ENCODE measurements around the gene BARX1.

BARX1 gene

DNA sequence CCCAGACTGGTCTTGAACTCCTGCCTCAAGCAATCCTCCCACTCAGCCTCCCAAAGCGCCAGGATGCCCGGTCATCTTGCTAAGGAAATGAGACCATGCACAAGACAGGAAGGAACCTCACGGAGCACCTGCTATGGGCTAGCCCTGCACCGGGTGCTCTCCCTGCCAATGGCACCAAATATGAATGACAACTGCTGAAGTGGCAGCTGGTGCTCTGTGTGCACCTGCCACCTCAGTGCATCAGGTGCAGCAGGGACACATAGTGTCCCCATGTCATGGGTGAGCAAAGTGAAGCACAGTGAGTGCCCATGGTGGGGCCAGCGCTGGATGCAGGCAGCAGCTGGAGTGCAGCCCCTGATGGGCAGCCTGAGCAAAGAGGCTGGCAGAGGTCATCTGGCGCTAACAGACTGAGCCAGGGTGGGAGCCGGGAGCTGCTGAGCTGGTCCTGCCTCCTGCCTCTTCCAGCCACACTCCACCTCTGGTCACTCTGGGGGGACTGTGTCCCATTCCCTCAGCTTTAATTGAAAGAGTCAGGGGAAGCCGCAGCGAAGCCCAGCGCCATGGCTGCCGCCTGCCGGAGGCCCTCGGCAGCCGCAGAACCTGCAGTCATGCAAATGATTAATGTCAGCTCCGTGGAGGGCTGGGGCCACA, 46.4 kb downstream of the BARX1 start:
- no peak overlapping the region for H3K27ac ChIP-seq

GRCh38 chr9:93907551-93908199, 47.5 kb downstream of the BARX1 start:
- Histone ChIP-seq H3K9me3 (ENCODE audit: severe bottlenecking) (no peaks in the 10 kb centered on the region), H3K27ac (no peak overlapping the region), H3K36me3 (no peaks in the 10 kb centered on the region), H3K4me3 (ENCODE audit: low read depth, low read length) (no peak overlapping the region), H3K27me3 (ENCODE audit: insufficient read depth, low read depth, severe bottlenecking) (no peaks in the 10 kb centered on the region)
- DNase-seq, result no peak
- TF ChIP-seq CTCF (IDR thresholded peaks at IDR 0.05; ENCODE audit: low read depth, low read length), result no peak

More for the DNA sequence above, 46.4 kb downstream of the BARX1 start:
- no peak for DNase-seq
- no peaks in the 10 kb centered on the region for H3K27me3 ChIP-seq (ENCODE audit: insufficient read depth, low read depth, severe bottlenecking)
- TF ChIP-seq CTCF (IDR thresholded peaks at IDR 0.05; ENCODE audit: low read depth, low read length), result no peak
- H3K36me3 ChIP-seq, result no peaks in the 10 kb centered on the region
- H3K9me3 ChIP-seq (ENCODE audit: severe bottlenecking), result no peaks in the 10 kb centered on the region
- no peak overlapping the region for H3K4me3 ChIP-seq (ENCODE audit: low read depth, low read length)

- H3K9me3 ChIP-seq (ENCODE audit: severe bottlenecking), result no peaks in the 10 kb centered on the region
- H3K4me3 ChIP-seq (ENCODE audit: low read depth, low read length), result no peak overlapping the region
- no peak for TF ChIP-seq CTCF (IDR thresholded peaks at IDR 0.05; ENCODE audit: low read depth, low read length)
- DNase-seq, result no peak
- no peak overlapping the region for H3K27ac ChIP-seq
- H3K27me3 ChIP-seq (ENCODE audit: insufficient read depth, low read depth, severe bottlenecking), result no peaks in the 10 kb centered on the region
- H3K36me3 ChIP-seq, result no peaks in the 10 kb centered on the region
These were observed 48.8 kb downstream of the BARX1 start for GRCh38 chr9:93906195-93906880.

DNA sequence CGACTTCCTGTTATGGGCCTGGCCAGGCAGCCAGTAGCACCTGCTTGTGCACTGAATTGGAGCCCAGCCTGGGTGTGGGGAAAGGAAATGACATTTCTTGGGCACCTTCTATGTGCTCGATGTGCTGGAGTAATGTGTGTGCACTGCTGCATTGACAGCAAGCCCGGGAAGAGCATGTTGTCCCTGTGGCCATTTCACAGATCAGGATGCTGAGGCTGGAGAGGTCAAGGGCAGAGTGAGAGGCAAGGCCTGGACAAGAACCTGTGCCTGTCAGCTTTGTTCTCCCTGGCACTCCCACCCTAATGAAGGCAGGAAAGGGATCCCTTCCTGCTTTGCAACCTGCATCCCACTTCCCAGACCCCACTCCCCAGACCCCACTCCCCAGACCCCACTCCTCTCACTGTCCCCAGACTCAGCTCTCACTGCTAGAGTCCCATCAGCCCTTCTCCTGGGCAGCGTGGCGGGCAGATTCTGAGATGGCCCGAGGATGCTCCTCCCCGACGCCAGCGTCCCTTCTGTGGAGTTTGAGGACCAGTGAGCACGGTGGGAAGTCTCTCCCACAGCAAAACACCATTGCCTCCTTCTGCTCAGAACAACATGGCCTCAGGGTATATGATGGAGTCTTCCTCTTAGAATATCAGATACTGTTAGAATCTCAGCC, 49.6 kb downstream of the BARX1 start:
- Histone ChIP-seq H3K27me3 (ENCODE audit: insufficient read depth, low read depth, severe bottlenecking) (no peaks in the 10 kb centered on the region), H3K4me3 (ENCODE audit: low read depth, low read length) (no peak overlapping the region), H3K27ac (no peak overlapping the region), H3K36me3 (no peaks in the 10 kb centered on the region), H3K9me3 (ENCODE audit: severe bottlenecking) (no peaks in the 10 kb centered on the region)
- TF ChIP-seq CTCF (IDR thresholded peaks at IDR 0.05; ENCODE audit: low read depth, low read length), result no peak
- DNase-seq, result no peak

- H3K36me3 ChIP-seq, result no peaks in the 10 kb centered on the region
- no peak for DNase-seq
- H3K27me3 ChIP-seq (ENCODE audit: insufficient read depth, low read depth, severe bottlenecking), result no peaks in the 10 kb centered on the region
- peaks cover 4% of the 10 kb centered on the region for H3K9me3 ChIP-seq (ENCODE audit: severe bottlenecking)
- no peak overlapping the region for H3K27ac ChIP-seq
- H3K4me3 ChIP-seq (ENCODE audit: low read depth, low read length), result no peak overlapping the region
- no peak for TF ChIP-seq CTCF (IDR thresholded peaks at IDR 0.05; ENCODE audit: low read depth, low read length)
These were observed 50.3 kb downstream of the BARX1 start for GRCh38 chr9:93904649-93905472.

All from WERI-Rb-1 (cell line).